T-cell (primary cell): ENCODE data around the gene TLCD3B. TPM values are rescaled to one million over a fixed set of nuclear protein-coding genes. Genes with fewer than 3 reads are reported as not detected.
"Not testable (repeated sequence)": the region's sequence is repeated elsewhere in the genome, so short reads cannot be mapped to it uniquely, and the experiment has no call there.

Experiments
- ATAC-seq, 4 experiments: fragments of 200-7000 bp in 3 of 4; fragments of 150-1000 bp in 1 of 4; cut with Tn5 transposase; replicated peaks in 1 of 4; 1 replicate in 3 of 4; 2 replicates in 1 of 4; pipeline ENCODE4 v1.10.0; 2021; ENCODE audit warnings: moderate library complexity in 3 of 4, mild to moderate bottlenecking in 2 of 4, moderate number of reproducible peaks in 1 of 4
- CTCF ChIA-PET, 2 donors: fragments of 300-600 bp; sonication (Branson Sonifier 250); formaldehyde crosslinking; loops; one replicate each; lab custom pipeline; 2022; ENCODE audit warnings: antibody characterized with exemption in 2 of 2; lab: Charles Lee
- POLR2A ChIA-PET, 2 donors: fragments of 300-600 bp; sonication (Branson Sonifier 250); formaldehyde crosslinking; loops; one replicate each; lab custom pipeline; 2022; ENCODE audit warnings: antibody characterized with exemption in 2 of 2; lab: Charles Lee
- DNase-seq, 35 experiments: peaks; one replicate each; pipeline versions ENCODE4 v3.0.0 to v3.0.0-alpha.2; 2013 to 2023
- H3K27ac ChIP-seq: one replicate; pipeline ENCODE4 v1.5.1; 2013; ENCODE audit warnings: low read length
- H3K27me3 ChIP-seq, 2 experiments: replicated peaks in 1 of 2; 1 replicate in 1 of 2; 2 replicates in 1 of 2; pipeline versions ENCODE4 v1.6.1 to v1.7.0; 2013; ENCODE audit warnings: low read length in 1 of 2, mixed read lengths in 1 of 2; ENCODE audit not compliant: control insufficient read depth in 2 of 2, insufficient read depth in 2 of 2; ENCODE audit errors: extremely low read depth in 1 of 2
- H3K36me3 ChIP-seq, 2 donors: 1 replicate in 1 of 2; 2 replicates in 1 of 2; pipeline versions ENCODE4 v1.6.1 to v1.7.0; 2013; ENCODE audit warnings: low read length in 1 of 2; ENCODE audit not compliant: control insufficient read depth in 2 of 2, insufficient read depth in 1 of 2; ENCODE audit errors: extremely low read depth in 1 of 2
- H3K4me1 ChIP-seq, 2 experiments: 1 replicate in 1 of 2; 2 replicates in 1 of 2; pipeline versions ENCODE4 v1.6.1 to v1.7.0; 2013; ENCODE audit warnings: low read length in 2 of 2, mixed read lengths in 1 of 2; ENCODE audit not compliant: insufficient read depth in 2 of 2, control insufficient read depth in 1 of 2; ENCODE audit errors: extremely low read depth in 1 of 2
- H3K4me3 ChIP-seq, 2 donors: 1 replicate in 1 of 2; 2 replicates in 1 of 2; pipeline versions ENCODE4 v1.5.1 to v1.7.0; 2013; ENCODE audit warnings: mild to moderate bottlenecking in 2 of 2, low read length in 1 of 2, moderate library complexity in 1 of 2; ENCODE audit not compliant: control insufficient read depth in 1 of 2; ENCODE audit errors: extremely low read depth in 1 of 2
- H3K9me3 ChIP-seq: 2 replicates; pipeline ENCODE4 v1.7.0; 2013
- H3K27ac Mint-ChIP-seq, 2 donors: one replicate each; pipeline ENCODE4 v1.8.0; 2020 to 2021; ENCODE audit warnings: mild to moderate bottlenecking in 2 of 2, mixed read lengths in 2 of 2
- H3K27me3 Mint-ChIP-seq, 2 donors: one replicate each; pipeline ENCODE4 v1.8.0; 2021 to 2022; ENCODE audit warnings: mixed read lengths in 2 of 2
- H3K36me3 Mint-ChIP-seq: one replicate; pipeline ENCODE4 v1.8.0; 2021; ENCODE audit warnings: mixed read lengths
- H3K4me1 Mint-ChIP-seq, 3 donors: one replicate each; pipeline ENCODE4 v1.8.0; 2020 to 2022; ENCODE audit warnings: mixed read lengths in 3 of 3, mild to moderate bottlenecking in 1 of 3
- H3K4me3 Mint-ChIP-seq, 3 donors: one replicate each; pipeline ENCODE4 v1.8.0; 2020 to 2022; ENCODE audit warnings: mild to moderate bottlenecking in 3 of 3, mixed read lengths in 3 of 3, moderate library complexity in 3 of 3
- H3K9me3 Mint-ChIP-seq, 3 donors: one replicate each; pipeline ENCODE4 v1.8.0; 2020 to 2022; ENCODE audit warnings: mixed read lengths in 3 of 3
- WGBS: methylation state at CpG from one replicate; pipeline ENCODE4 v1.1.5; 2013; ENCODE audit warnings: missing lambda C conversion rate; ENCODE audit not compliant: insufficient coverage; 5-methylcytosine and 5-hydroxymethylcytosine counted together
- total RNA-seq, 35 experiments: library from RNA in 6 of 35; stranded (reverse) in 6 of 35; fragments of 120-200 nt in 1 of 35; gene quantifications; one replicate each; pipeline versions ENCODE4 v1.2.1 to v1.2.4 and lab custom pipeline; 2013 to 2026

Gene TLCD3B
- total RNA-seq, 5 donors from 2014 or later (not counting 1 experiment from before 2014, with no cell fraction given) = 0.25 to 0.32 (median 0.25) TPM; not detected in 2

DNA sequence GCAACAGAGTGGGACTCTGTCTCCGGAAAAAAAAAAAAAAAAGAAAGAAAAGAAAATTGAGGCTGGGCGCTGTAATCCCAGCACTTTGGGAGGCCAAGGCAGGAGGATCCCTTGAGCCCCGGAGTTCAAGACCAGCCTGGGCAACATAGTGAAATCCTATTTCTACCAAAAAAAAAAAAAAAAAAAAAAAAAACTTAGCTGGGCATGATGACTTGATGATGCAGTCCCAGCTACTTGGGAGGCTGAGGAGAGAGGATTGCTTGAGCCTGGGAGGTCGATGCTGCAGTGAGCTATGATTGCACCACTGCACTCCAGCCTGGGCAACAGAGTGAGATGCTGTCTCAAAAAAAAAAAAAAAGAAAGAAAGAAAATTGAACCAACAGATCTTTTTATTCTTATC, 13.1 kb downstream of the TLCD3B start:
- ATAC-seq, H3K27ac ChIP-seq, CTCF ChIA-PET, H3K9me3 Mint-ChIP-seq, H3K36me3 ChIP-seq, H3K27ac Mint-ChIP-seq, H3K27me3 Mint-ChIP-seq, H3K4me3 ChIP-seq, H3K9me3 ChIP-seq, H3K36me3 Mint-ChIP-seq, H3K4me3 Mint-ChIP-seq, DNase-seq: not testable (repeated sequence)
- POLR2A ChIA-PET = interaction anchor here in 1 of 2 donors (0.7 kb wide), 2 partner anchors 42 to 317 kb away, joined by 4 to 6 read pairs; no protein-coding TSS in a partner anchor
- Histone ChIP-seq H3K4me1 (peaks cover 4 to 13% of the 10 kb centered on the region in 2 experiments), H3K27me3 (peaks cover 0 to 21% of the 10 kb centered on the region in 2 experiments)
- no CpG with 5 or more reads among the region's 4 CpGs for WGBS
- H3K4me1 Mint-ChIP-seq = peaks cover 6 to 11% (median 9%) of the 10 kb centered on the region in 3 donors

DNA sequence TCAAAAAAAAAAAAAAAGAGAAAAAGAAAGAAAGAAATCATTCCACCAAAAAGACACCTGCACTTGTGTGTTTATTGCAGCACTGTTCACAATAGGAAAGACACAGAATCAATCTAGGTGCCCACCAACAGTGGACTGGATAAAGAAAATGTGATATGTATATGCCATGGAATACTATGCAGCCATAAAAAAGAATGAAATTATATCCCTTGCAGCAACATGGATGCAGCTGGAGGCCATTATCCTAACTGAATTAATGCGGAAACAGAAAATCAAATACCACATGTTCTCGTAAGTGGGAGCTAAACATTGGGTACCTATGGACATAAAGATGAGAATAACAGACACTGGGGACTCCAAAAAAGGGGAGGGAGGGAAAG, 13.8 kb downstream of the TLCD3B start:
- Mint-ChIP-seq H3K27ac (no peak overlapping the region), H3K9me3 (no peaks in the 10 kb centered on the region), H3K4me3 (no peak overlapping the region), H3K27me3 (no peaks in the 10 kb centered on the region), H3K4me1 (peaks cover 6 to 11% (median 9%) of the 10 kb centered on the region in 3 donors), H3K36me3 (no peaks in the 10 kb centered on the region)
- H3K27me3 ChIP-seq = peaks cover 0 to 27% of the 10 kb centered on the region in 2 experiments
- no peak overlapping the region for H3K4me3 ChIP-seq
- ATAC-seq = no peak
- ChIA-PET POLR2A (interaction anchor here in 1 of 2 donors (0.7 kb wide), 1 partner anchor 42 kb away, joined by 6 read pairs; no protein-coding TSS in a partner anchor), CTCF (no interaction called here)
- DNase-seq = no peak
- no peaks in the 10 kb centered on the region for H3K9me3 ChIP-seq
- WGBS = no CpG with 5 or more reads among the region's 2 CpGs
- peaks cover 4 to 13% of the 10 kb centered on the region in 2 experiments for H3K4me1 ChIP-seq
- no peak overlapping the region for H3K27ac ChIP-seq
- H3K36me3 ChIP-seq = no peaks in the 10 kb centered on the region

DNA sequence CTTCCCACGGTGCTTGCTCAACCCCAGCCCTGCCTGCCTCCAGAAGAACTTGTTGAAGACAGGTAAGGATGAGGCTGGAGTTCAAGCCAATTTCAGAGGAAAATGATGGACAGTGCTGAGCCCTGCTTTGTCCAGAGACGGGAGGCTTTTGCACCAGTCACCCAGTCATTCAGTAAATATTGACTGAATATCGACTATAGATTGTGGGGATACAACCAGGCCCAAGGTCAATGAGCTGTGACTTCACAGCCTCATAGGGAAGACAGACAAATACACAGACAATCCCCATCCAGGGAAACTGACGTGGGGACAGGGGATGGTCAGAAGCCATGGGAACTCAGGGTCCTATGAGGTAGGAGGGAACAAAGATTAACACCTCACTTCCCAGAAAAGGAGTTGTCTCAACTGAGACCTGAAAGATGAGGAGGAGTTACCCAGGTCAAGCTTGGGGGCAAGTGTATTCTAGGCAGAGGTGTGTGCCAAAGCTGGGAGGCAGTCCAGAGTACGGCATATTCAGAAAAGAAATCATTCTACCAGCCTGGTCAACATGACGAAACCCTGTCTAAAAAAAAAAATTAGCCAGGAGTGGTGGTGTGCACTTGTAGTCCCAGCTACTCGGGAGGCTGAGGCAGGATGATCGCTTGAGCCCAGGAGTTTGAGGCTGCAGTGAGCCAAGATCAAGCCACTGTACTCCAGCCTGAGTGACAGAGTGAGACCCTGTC, 14.4 kb downstream of the TLCD3B start:
- no peak overlapping the region for H3K27ac ChIP-seq
- Mint-ChIP-seq H3K4me3 (no peak overlapping the region), H3K27me3 (peaks cover 4 to 5% of the 10 kb centered on the region in 2 donors), H3K4me1 (peaks cover 11 to 16% (median 11%) of the 10 kb centered on the region in 3 donors), H3K27ac (no peak overlapping the region), H3K9me3 (no peaks in the 10 kb centered on the region), H3K36me3 (no peaks in the 10 kb centered on the region)
- H3K4me1 ChIP-seq = peaks cover 4 to 15% of the 10 kb centered on the region in 2 experiments
- H3K4me3 ChIP-seq = no peak overlapping the region
- DNase-seq (no peak), ATAC-seq (no peak)
- ChIA-PET CTCF (no interaction called here), POLR2A (interaction anchor here in 1 of 2 donors (0.6 kb wide), 2 partner anchors 37 to 1050 kb away, joined by 8 to 9 read pairs; no protein-coding TSS in a partner anchor)
- no peaks in the 10 kb centered on the region for H3K9me3 ChIP-seq
- 82% methylated on average over 2 of the region's 8 CpGs for WGBS
- H3K36me3 ChIP-seq = no peaks in the 10 kb centered on the region
- peaks cover 0 to 30% of the 10 kb centered on the region in 2 experiments for H3K27me3 ChIP-seq

DNA sequence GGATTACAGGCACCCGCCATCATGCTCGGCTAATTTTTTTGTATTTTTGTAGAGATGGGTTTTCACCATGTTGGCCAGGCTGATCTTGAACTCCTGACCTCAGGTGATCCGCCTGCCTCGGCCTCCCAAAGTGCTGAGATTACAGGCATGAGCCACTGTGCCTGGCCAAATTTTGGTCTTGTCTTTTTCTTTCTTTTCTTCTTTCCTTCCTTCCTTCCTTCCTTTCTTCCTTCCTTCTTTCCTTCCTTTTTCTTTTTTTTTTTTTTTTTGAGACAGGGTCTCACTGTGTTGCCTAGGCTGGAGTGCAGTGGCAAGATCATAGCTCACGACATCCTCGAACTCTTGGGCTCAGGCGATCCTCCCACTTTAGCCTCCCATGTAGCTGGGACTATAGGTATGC, 15.6 kb downstream of the TLCD3B start:
- H3K9me3 ChIP-seq, H3K27ac ChIP-seq, H3K4me3 ChIP-seq, H3K4me3 Mint-ChIP-seq, H3K27me3 Mint-ChIP-seq, H3K9me3 Mint-ChIP-seq, ATAC-seq, H3K36me3 ChIP-seq, H3K27ac Mint-ChIP-seq, DNase-seq, POLR2A ChIA-PET, H3K36me3 Mint-ChIP-seq, H3K4me1 Mint-ChIP-seq: not testable (repeated sequence)
- WGBS = no CpG with 5 or more reads among the region's 7 CpGs
- Histone ChIP-seq H3K27me3 (peaks cover under 1 to 28% of the 10 kb centered on the region in 2 experiments), H3K4me1 (peaks cover 1 to 13% of the 10 kb centered on the region in 2 experiments)
- CTCF ChIA-PET = interaction anchor here in 1 of 2 donors (0.7 kb wide), 1 partner anchor 477 kb away, joined by 3 read pairs; no protein-coding TSS in a partner anchor

DNA sequence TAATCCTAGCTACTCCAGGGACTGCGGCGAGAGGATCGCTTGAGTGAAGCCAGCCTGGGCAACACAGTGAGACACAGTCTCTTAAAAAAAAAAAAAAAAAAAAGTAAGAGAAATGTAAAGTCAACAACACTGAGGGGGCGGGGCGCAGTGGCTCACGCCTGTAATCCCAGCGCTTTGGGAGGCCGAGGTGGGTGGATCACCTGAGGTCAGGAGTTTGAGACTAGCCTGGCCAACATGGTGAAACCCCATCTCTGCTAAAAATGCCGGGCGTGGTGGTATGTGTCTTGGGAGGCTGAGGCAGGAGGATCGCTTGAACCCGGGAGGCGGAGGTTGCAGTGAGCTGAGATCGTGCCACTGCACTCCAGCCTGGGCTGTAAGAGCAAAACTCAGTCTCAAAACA, 18.5 kb downstream of the TLCD3B start:
- H3K4me3 ChIP-seq, H3K9me3 Mint-ChIP-seq, H3K27ac Mint-ChIP-seq, H3K36me3 Mint-ChIP-seq, H3K27ac ChIP-seq, H3K36me3 ChIP-seq, ATAC-seq, DNase-seq, H3K9me3 ChIP-seq, POLR2A ChIA-PET: not testable (repeated sequence)
- Mint-ChIP-seq H3K4me1 (peaks cover 6 to 15% (median 10%) of the 10 kb centered on the region in 3 donors), H3K4me3 (peak overlapping the region in 1 of 3 donors; percentile 2), H3K27me3 (peaks cover 4 to 25% of the 10 kb centered on the region in 2 donors)
- Histone ChIP-seq H3K27me3 (peaks cover 4 to 52% of the 10 kb centered on the region in 2 experiments), H3K4me1 (peaks cover 3 to 21% of the 10 kb centered on the region in 2 experiments)
- WGBS = 94% methylated on average over 6 of the region's 14 CpGs
- CTCF ChIA-PET = interaction anchor here in 1 of 2 donors (0.7 kb wide), 1 partner anchor 653 kb away, joined by 4 read pairs; no protein-coding TSS in a partner anchor

DNA sequence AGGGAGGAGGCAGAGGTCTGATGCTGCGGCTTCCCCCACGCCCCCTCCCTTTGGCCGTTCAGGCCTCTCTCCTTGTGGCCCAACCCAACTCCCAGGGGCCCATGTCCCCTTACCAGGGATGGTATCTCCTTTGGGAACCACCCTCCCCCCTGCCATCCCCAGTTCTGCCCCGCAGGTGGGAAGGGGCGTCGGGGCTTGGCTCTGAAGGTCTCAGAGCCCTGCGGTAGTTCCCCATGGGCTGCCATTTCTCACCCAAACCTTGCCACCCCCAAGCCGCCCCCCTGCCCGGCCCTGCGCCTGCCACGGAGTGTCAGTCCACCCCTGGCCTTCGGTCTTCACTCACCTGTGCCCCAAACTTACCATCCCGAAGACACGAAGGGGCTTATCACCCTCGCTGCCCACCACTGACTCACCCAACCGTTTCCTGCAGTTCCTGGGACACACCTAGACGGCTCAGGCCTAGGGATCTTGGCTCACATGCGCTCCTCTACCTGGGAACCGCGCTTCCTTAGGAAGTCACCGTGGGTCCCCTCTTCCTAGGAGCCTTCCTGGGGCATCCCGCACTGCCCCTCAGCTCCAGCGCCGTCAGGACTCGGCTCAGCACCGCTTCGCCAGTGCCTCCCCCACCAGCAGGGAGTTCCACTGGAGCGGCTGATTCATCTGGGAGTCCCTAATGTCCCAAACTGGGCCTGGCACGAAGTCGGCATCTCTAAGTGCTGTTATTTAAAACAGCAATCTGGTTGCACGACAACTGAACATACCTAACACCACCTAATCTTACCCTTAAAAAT, 19.2 kb downstream of the TLCD3B start:
- Histone ChIP-seq H3K4me3 (peak overlapping the region; percentile 32 to 41), H3K27me3 (peaks cover 4 to 53% of the 10 kb centered on the region in 2 experiments), H3K36me3 (no peaks in the 10 kb centered on the region), H3K4me1 (peaks cover 3 to 21% of the 10 kb centered on the region in 2 experiments), H3K9me3 (no peaks in the 10 kb centered on the region), H3K27ac (no peak overlapping the region)
- peaks cover 6 to 15% (median 10%) of the 10 kb centered on the region in 3 donors for H3K4me1 Mint-ChIP-seq
- ATAC-seq (no peak), DNase-seq (no peak)
- H3K4me3 Mint-ChIP-seq = peak overlapping the region; percentile 78 to 90 (median 82)
- peak overlapping the region in 1 of 2 donors; percentile 46 for H3K27ac Mint-ChIP-seq
- no peaks in the 10 kb centered on the region for H3K9me3 Mint-ChIP-seq
- no peaks in the 10 kb centered on the region for H3K36me3 Mint-ChIP-seq
- H3K27me3 Mint-ChIP-seq = peaks cover 4 to 25% of the 10 kb centered on the region in 2 donors
- ChIA-PET CTCF (no interaction called here), POLR2A (no interaction called here)
- WGBS = 38% methylated on average over 22 of the region's 31 CpGs
